ENCODE measurements around the gene RGS19. TPM values are rescaled to one million over a fixed set of nuclear protein-coding genes. Genes with fewer than 3 reads are reported as not detected.
A peak's percentile ranks its signal among the peaks of the same experiment; 100 is the strongest.

The RGS19 gene
- total RNA-seq, 6 experiments from 2014 or later = 2.6 to 10.9 (median 5.7) TPM

GRCh38 chr20:64063389-64064144, 15.8 kb downstream of the RGS19 start:
- WGBS (ENCODE audit: insufficient coverage, low coverage, low lambda C conversion rate, missing lambda C conversion rate) = 3% methylated on average over 21 of the region's 51 CpGs
- intact Hi-C loops (cut with DNase I) = no loop called here
- TF ChIP-seq POLR2A (IDR thresholded peaks at IDR 0.05) (no peak), CTCF (IDR thresholded peaks at IDR 0.05) (no peak)
- no peaks in the 10 kb centered on the region for H3K36me3 ChIP-seq
- peak in 1 of 3 donors; percentile 76 for DNase-seq
- H3K4me1 ChIP-seq = peaks cover 0 to 42% (median 17%) of the 10 kb centered on the region in 4 donors
- H3K27ac ChIP-seq = peak overlapping the region; percentile 60 to 84 (median 84)
- peak overlapping the region; percentile 69 to 97 (median 87) for H3K4me3 ChIP-seq
- no peaks in the 10 kb centered on the region for H3K9me3 ChIP-seq
- H3K27me3 ChIP-seq = no peaks in the 10 kb centered on the region
- peak in 3 of 4 donors; percentile 0 to 3 (median 3) for ATAC-seq

- peak within 1 kb of the TSS; percentile 60 to 84 (median 84) for H3K27ac ChIP-seq
- no peaks in the 10 kb centered on the region for H3K9me3 ChIP-seq
- DNase-seq (peak; percentile 97 to 98 (median 97)), ATAC-seq (peak; percentile 63 to 87 (median 80))
- intact Hi-C loops (cut with DNase I) = no loop called here
- H3K36me3 ChIP-seq = no peaks in the 10 kb centered on the region
- no peaks in the 10 kb centered on the region for H3K27me3 ChIP-seq
- H3K4me1 ChIP-seq = peaks cover 0 to 42% (median 17%) of the 10 kb centered on the region in 4 donors
- 0% methylated on average over 18 of the region's 85 CpGs for WGBS (ENCODE audit: insufficient coverage, low coverage, low lambda C conversion rate, missing lambda C conversion rate)
- no peak for TF ChIP-seq CTCF (IDR thresholded peaks at IDR 0.05)
- peak; percentile 79 for TF ChIP-seq POLR2A (IDR thresholded peaks at IDR 0.05)
- peak within 1 kb of the TSS; percentile 69 to 97 (median 87) for H3K4me3 ChIP-seq
Measured at GRCh38 chr20:64062596-64063388, 16.5 kb downstream of the RGS19 start, which contains the start of gene TCEA2. Gene TCEA2, plus strand, starts transcription at chr20:64063198. Its CDS starts 115 bp downstream, at chr20:64063313.

GRCh38 chr20:64062276-64062595, 17.1 kb downstream of the RGS19 start:
- H3K9me3 ChIP-seq = no peaks in the 10 kb centered on the region
- no peaks in the 10 kb centered on the region for H3K27me3 ChIP-seq
- ATAC-seq = no peak
- peak overlapping the region; percentile 69 to 97 (median 87) for H3K4me3 ChIP-seq
- 53% methylated on average over 2 of the region's 5 CpGs for WGBS (ENCODE audit: insufficient coverage, low coverage, low lambda C conversion rate, missing lambda C conversion rate)
- no peak for DNase-seq
- peak overlapping the region in 2 of 3 donors; percentile 8 to 84 for H3K27ac ChIP-seq
- H3K36me3 ChIP-seq = no peaks in the 10 kb centered on the region
- peaks cover 0 to 37% (median 17%) of the 10 kb centered on the region in 4 donors for H3K4me1 ChIP-seq
- intact Hi-C loops (cut with DNase I) = no loop called here
- no peak for TF ChIP-seq CTCF (IDR thresholded peaks at IDR 0.05)
- no peak for TF ChIP-seq POLR2A (IDR thresholded peaks at IDR 0.05)

- TF ChIP-seq CTCF (IDR thresholded peaks at IDR 0.05) = no peak
- no peak for TF ChIP-seq POLR2A (IDR thresholded peaks at IDR 0.05)
- peaks cover 0 to 5% (median 1%) of the 10 kb centered on the region in 4 donors for H3K4me1 ChIP-seq
- DNase-seq = no peak
- no peaks in the 10 kb centered on the region for H3K9me3 ChIP-seq
- H3K36me3 ChIP-seq = no peaks in the 10 kb centered on the region
- no peak overlapping the region for H3K27ac ChIP-seq
- intact Hi-C loops (cut with DNase I) = no loop called here
- no peak for ATAC-seq
- H3K4me3 ChIP-seq = no peak overlapping the region
- 63% methylated on average over 8 of the region's 12 CpGs for WGBS (ENCODE audit: insufficient coverage, low coverage, low lambda C conversion rate, missing lambda C conversion rate)
- H3K27me3 ChIP-seq = no peaks in the 10 kb centered on the region
Measured at GRCh38 chr20:64058536-64058935, 20.8 kb downstream of the RGS19 start.
